SHP77 treated with DMSO at 0.1 percent for 48 hours (cell line): ENCODE data around the gene PPP2R2C.

Experiments
- DNase-seq: peaks from one replicate; lab custom pipeline; 2025; lab: John Stamatoyannopoulos, UW

PPP2R2C gene

GRCh38 chr4:6342530-6343293 is 129.7 kb downstream of the PPP2R2C start:
- DNase-seq = no peak

- DNase-seq = no peak
Observed at GRCh38 chr4:6341696-6342095, 130.7 kb downstream of the PPP2R2C start.

- DNase-seq = no peak
Observed at GRCh38 chr4:6340446-6341015, 131.9 kb downstream of the PPP2R2C start.

GRCh38 chr4:6339818-6340445 is 132.5 kb downstream of the PPP2R2C start:
- DNase-seq = no peak

GRCh38 chr4:6338951-6339817 is 133.2 kb downstream of the PPP2R2C start:
- DNase-seq = no peak

- no peak for DNase-seq
Observed at GRCh38 chr4:6338175-6338950, 134.1 kb downstream of the PPP2R2C start.

GRCh38 chr4:6337331-6337935 is 135.0 kb downstream of the PPP2R2C start:
- DNase-seq = no peak

GRCh38 chr4:6336166-6336565 is 136.2 kb downstream of the PPP2R2C start:
- DNase-seq = no peak

- DNase-seq = no peak
Observed at GRCh38 chr4:6335040-6335590, 137.3 kb downstream of the PPP2R2C start.

GRCh38 chr4:6334203-6334887 is 138.1 kb downstream of the PPP2R2C start:
- DNase-seq = no peak

GRCh38 chr4:6333301-6334202 is 138.9 kb downstream of the PPP2R2C start:
- DNase-seq = no peak

GRCh38 chr4:6332669-6333050 is 139.8 kb downstream of the PPP2R2C start:
- DNase-seq = no peak

GRCh38 chr4:6332042-6332668 is 140.3 kb downstream of the PPP2R2C start:
- DNase-seq = no peak

- DNase-seq = no peak
Observed at GRCh38 chr4:6331468-6331867, 140.9 kb downstream of the PPP2R2C start.

- no peak for DNase-seq
Observed at GRCh38 chr4:6331018-6331417, 141.4 kb downstream of the PPP2R2C start.

- no peak for DNase-seq
Observed at GRCh38 chr4:6330384-6330767, 142.0 kb downstream of the PPP2R2C start.

- no peak for DNase-seq
Observed at GRCh38 chr4:6329478-6330383, 142.7 kb downstream of the PPP2R2C start.

- no peak for DNase-seq
Observed at GRCh38 chr4:6328526-6328925, 143.9 kb downstream of the PPP2R2C start.
